Transverse colon (tissue), 4 donors: Measurements from ENCODE around the gene PPP1R13B. TPM values are rescaled to one million over a fixed set of nuclear protein-coding genes. Genes with fewer than 3 reads are reported as not detected.

Source experiments
- DNase-seq: peaks from one replicate; pipeline ENCODE4 v3.0.0-alpha.2; 2019
- H3K27ac ChIP-seq, 4 donors: fragments of 200-600 bp; sonication (generic); 2 replicates each; pipeline ENCODE4 v1.5.1; 2016 to 2018; ENCODE audit warnings: inconsistent platforms in 4 of 4
- H3K27me3 ChIP-seq: fragments of 200-600 bp; sonication (generic); 2 replicates; pipeline ENCODE4 v1.5.1; 2017; ENCODE audit warnings: inconsistent platforms
- H3K36me3 ChIP-seq, 4 donors: fragments of 200-600 bp; sonication (generic); 2 replicates each; pipeline ENCODE4 v1.5.1; 2017 to 2019; ENCODE audit warnings: inconsistent platforms in 4 of 4
- H3K4me1 ChIP-seq, 4 donors: fragments of 200-600 bp; sonication (generic); 2 replicates each; pipeline ENCODE4 v1.5.1; 2017 to 2020; ENCODE audit warnings: inconsistent platforms in 4 of 4
- H3K4me3 ChIP-seq, 4 donors: fragments of 200-600 bp; sonication (generic); 1 replicate in 1 of 4; 2 replicates in 3 of 4; pipeline versions ENCODE4 v1.5.1 to v1.6.1; 2017 to 2019; ENCODE audit warnings: inconsistent platforms in 4 of 4
- H3K9me3 ChIP-seq, 2 donors: fragments of 200-600 bp; sonication (generic); 2 replicates each; pipeline ENCODE4 v1.5.1; 2017 to 2019; ENCODE audit warnings: inconsistent platforms in 2 of 2
- CTCF ChIP-seq, 5 experiments: fragments of 200-600 bp in 3 of 5; fragments of 450-650 bp in 2 of 5; sonication (generic) in 3 of 5; IDR thresholded peaks; 1 replicate in 2 of 5; 2 replicates in 3 of 5; pipeline ENCODE4 v1.5.1; 2016 to 2017; ENCODE audit warnings: antibody characterized with exemption in 5 of 5, inconsistent platforms in 3 of 5, mild to moderate bottlenecking in 2 of 5, moderate library complexity in 1 of 5
- EP300 ChIP-seq: sonication (generic); formaldehyde crosslinking; IDR thresholded peaks from one replicate; pipeline ENCODE4 v1.6.1; 2017; ENCODE audit warnings: antibody characterized with exemption, low read depth
- POLR2A ChIP-seq: fragments of 450-650 bp; IDR thresholded peaks from one replicate; pipeline ENCODE4 v1.6.1; 2016; ENCODE audit warnings: antibody characterized with exemption, mild to moderate bottlenecking, moderate library complexity
- POLR2AphosphoS5 ChIP-seq, 3 donors: sonication (generic); formaldehyde crosslinking; IDR thresholded peaks; one replicate each; pipeline ENCODE4 v1.6.1; 2016; ENCODE audit warnings: antibody characterized with exemption in 3 of 3
- WGBS, 2 donors: methylation state at CpG; one replicate each; pipeline ENCODE4 v1.1.5; 2018; ENCODE audit warnings: low coverage in 1 of 2; 5-methylcytosine and 5-hydroxymethylcytosine counted together
- in situ Hi-C, 4 donors: fragments of 200-750 bp; cut with MboI; loops; one replicate each; pipeline versions ENCODE4 v1.15.0 to v1.15.1; 2017; ENCODE audit warnings: low sequenced_read_pairs in 3 of 4, low pct_ligation_motif_present in 1 of 4, low pct_unique_long_range_greater_than_20kb in 1 of 4
- intact Hi-C: fragments of 100-400 bp; cut with DNase I; formaldehyde crosslinking; loops from one replicate; pipeline ENCODE4 v1.15.1; 2023; ENCODE audit warnings: low total_unique reads
- total RNA-seq, 4 donors: library from RNA; depleted of rRNA; stranded (reverse); fragments of >200 nt; gene quantifications; one replicate each; pipeline ENCODE4 v1.1.0, GENCODE V29; 2016

PPP1R13B gene
- total RNA-seq, 4 donors from 2014 or later: 31.0 to 109 (median 42.0) TPM

- H3K4me1 ChIP-seq: peaks cover 0 to 11% (median 8%) of the 10 kb centered on the region in 4 donors
- intact Hi-C loops (no loop called here), in situ Hi-C loops (no loop called here)
- DNase-seq: no peak
- no peak overlapping the region for H3K27ac ChIP-seq
- no peaks in the 10 kb centered on the region for H3K9me3 ChIP-seq
- no peak overlapping the region for H3K4me3 ChIP-seq
- TF ChIP-seq POLR2A (no peak), EP300 (no peak), CTCF (IDR thresholded peaks at IDR 0.05) (no peak), POLR2AphosphoS5 (IDR thresholded peaks at IDR 0.05) (no peak)
- no peaks in the 10 kb centered on the region for H3K27me3 ChIP-seq
- H3K36me3 ChIP-seq: peaks cover 0 to 33% (median 16%) of the 10 kb centered on the region in 4 donors
- WGBS, 2 donors: 90% methylated on average over 5 of the region's 5 CpGs; no CpG with 5 or more reads in 1 of the 2 donors
Measured at GRCh38 chr14:103688441-103688840, 158.9 kb downstream of the PPP1R13B start.

GRCh38 chr14:103687712-103688111 lies 159.7 kb downstream of the PPP1R13B start:
- intact Hi-C loops (no loop called here), in situ Hi-C loops (no loop called here)
- Histone ChIP-seq H3K27ac (no peak overlapping the region), H3K4me1 (peaks cover 0 to 6% (median under 1%) of the 10 kb centered on the region in 4 donors), H3K9me3 (no peaks in the 10 kb centered on the region), H3K4me3 (no peak overlapping the region), H3K27me3 (no peaks in the 10 kb centered on the region), H3K36me3 (peaks cover 0 to 39% (median 19%) of the 10 kb centered on the region in 4 donors)
- TF ChIP-seq CTCF (IDR thresholded peaks at IDR 0.05): no peak
- TF ChIP-seq POLR2A: no peak
- TF ChIP-seq POLR2AphosphoS5 (IDR thresholded peaks at IDR 0.05): no peak
- TF ChIP-seq EP300: no peak
- WGBS, 2 donors: 92 to 96% methylated on average over 3 to 4 of the region's 4 CpGs
- no peak for DNase-seq

GRCh38 chr14:103686831-103687485 lies 160.4 kb downstream of the PPP1R13B start:
- in situ Hi-C loops (no loop called here), intact Hi-C loops (no loop called here)

More at GRCh38 chr14:103686831-103687485, 160.4 kb downstream of the PPP1R13B start:
- Histone ChIP-seq H3K27me3 (no peaks in the 10 kb centered on the region), H3K9me3 (no peaks in the 10 kb centered on the region), H3K4me3 (no peak overlapping the region), H3K27ac (no peak overlapping the region), H3K36me3 (peaks cover 0 to 46% (median 22%) of the 10 kb centered on the region in 4 donors), H3K4me1 (peaks cover 0 to 6% (median 0%) of the 10 kb centered on the region in 4 donors)
- no peak for DNase-seq
- WGBS, 2 donors: 86% methylated on average over 1 to 19 of the region's 19 CpGs
- TF ChIP-seq POLR2A: no peak
- no peak for TF ChIP-seq POLR2AphosphoS5 (IDR thresholded peaks at IDR 0.05)
- no peak for TF ChIP-seq EP300
- no peak for TF ChIP-seq CTCF (IDR thresholded peaks at IDR 0.05)
